CD14-positive monocyte (primary cell): Measurements from ENCODE around the gene GPSM3. TPM values are rescaled to one million over a fixed set of nuclear protein-coding genes. Genes with fewer than 3 reads are reported as not detected.

Experiments used
- DNase-seq, 3 donors: peaks; one replicate each; pipeline ENCODE4 v3.0.0-alpha.2; 2011 to 2022
- H2AFZ ChIP-seq: 2 replicates; pipeline ENCODE4 v1.6.0; 2012; ENCODE audit warnings: mild to moderate bottlenecking, low read depth, low read length, inconsistent platforms; ENCODE audit not compliant: insufficient read depth, poor library complexity, severe bottlenecking
- H3K27ac ChIP-seq, 2 donors: 1 replicate in 1 of 2; 2 replicates in 1 of 2; pipeline ENCODE4 v1.5.1; 2012 to 2013; ENCODE audit warnings: low read length in 2 of 2, control low read depth in 1 of 2, inconsistent platforms in 1 of 2, low read depth in 1 of 2, mild to moderate bottlenecking in 1 of 2
- H3K27me3 ChIP-seq, 2 donors: one replicate each; pipeline versions ENCODE4 v1.6.0 to v1.6.1; 2011 to 2013; ENCODE audit warnings: low read length in 2 of 2; ENCODE audit not compliant: control insufficient read depth in 2 of 2, insufficient read depth in 2 of 2
- H3K36me3 ChIP-seq, 2 donors: replicated peaks in 1 of 2; 1 replicate in 1 of 2; 2 replicates in 1 of 2; pipeline versions ENCODE4 v1.5.1 to v1.6.1; 2012 to 2013; ENCODE audit warnings: low read length in 2 of 2, control low read depth in 1 of 2, inconsistent platforms in 1 of 2, mild to moderate bottlenecking in 1 of 2; ENCODE audit not compliant: insufficient read depth in 2 of 2, control insufficient read depth in 1 of 2
- H3K4me1 ChIP-seq, 2 donors: 1 replicate in 1 of 2; 2 replicates in 1 of 2; pipeline versions ENCODE4 v1.5.1 to v1.6.1; 2012 to 2013; ENCODE audit warnings: low read length in 2 of 2, control low read depth in 1 of 2, inconsistent platforms in 1 of 2, mild to moderate bottlenecking in 1 of 2, moderate library complexity in 1 of 2; ENCODE audit not compliant: insufficient read depth in 2 of 2, control insufficient read depth in 1 of 2
- H3K4me2 ChIP-seq: replicated peaks from 2 replicates; pipeline ENCODE3; 2012; ENCODE audit warnings: low read length, moderate library complexity, mild to moderate bottlenecking; ENCODE audit not compliant: poor library complexity, severe bottlenecking; ENCODE audit errors: extremely low read depth
- H3K4me3 ChIP-seq, 3 experiments: fragments of 200-600 bp in 1 of 3; sonication (generic) in 1 of 3; replicated peaks in 1 of 3; 1 replicate in 2 of 3; 2 replicates in 1 of 3; pipeline ENCODE4 v1.5.1; 2011 to 2013; ENCODE audit warnings: low read length in 3 of 3, mild to moderate bottlenecking in 3 of 3, control low read depth in 2 of 3, low read depth in 2 of 3, inconsistent platforms in 1 of 3, moderate library complexity in 1 of 3
- H3K79me2 ChIP-seq: 2 replicates; pipeline ENCODE4 v1.6.0; 2012; ENCODE audit warnings: mild to moderate bottlenecking, control low read depth, inconsistent platforms, low read length, moderate library complexity; ENCODE audit not compliant: insufficient read depth
- H3K9ac ChIP-seq: 2 replicates; pipeline ENCODE4 v1.6.0; 2017; ENCODE audit warnings: low read length, mild to moderate bottlenecking; ENCODE audit not compliant: insufficient read depth, poor library complexity, severe bottlenecking
- H3K9me3 ChIP-seq, 2 donors: replicated peaks in 1 of 2; 1 replicate in 1 of 2; 2 replicates in 1 of 2; pipeline versions ENCODE4 v1.5.1 to v1.6.1; 2012 to 2013; ENCODE audit warnings: low read length in 2 of 2, control low read depth in 1 of 2; ENCODE audit not compliant: control insufficient read depth in 1 of 2, insufficient read depth in 1 of 2
- H4K20me1 ChIP-seq: 2 replicates; pipeline ENCODE4 v1.6.0; 2012; ENCODE audit warnings: mild to moderate bottlenecking, low read length, control low read depth, moderate library complexity; ENCODE audit not compliant: insufficient read depth
- H3K27ac Mint-ChIP-seq, 7 donors: one replicate each; pipeline ENCODE4 v1.8.0; 2020; ENCODE audit warnings: mild to moderate bottlenecking in 7 of 7, mixed read lengths in 7 of 7, moderate library complexity in 6 of 7, inconsistent platforms in 2 of 7
- H3K27me3 Mint-ChIP-seq, 3 donors: one replicate each; pipeline ENCODE4 v1.8.0; 2021 to 2022; ENCODE audit warnings: low read depth in 3 of 3, mild to moderate bottlenecking in 3 of 3, mixed read lengths in 3 of 3, moderate library complexity in 3 of 3, inconsistent platforms in 1 of 3
- H3K36me3 Mint-ChIP-seq, 2 donors: one replicate each; pipeline ENCODE4 v1.8.0; 2020; ENCODE audit warnings: mixed read lengths in 2 of 2, inconsistent platforms in 1 of 2, mild to moderate bottlenecking in 1 of 2
- H3K4me1 Mint-ChIP-seq: one replicate; pipeline ENCODE4 v1.8.0; 2020; ENCODE audit warnings: mild to moderate bottlenecking, mixed read lengths
- H3K4me3 Mint-ChIP-seq, 2 donors: one replicate each; pipeline ENCODE4 v1.8.0; 2020; ENCODE audit warnings: mild to moderate bottlenecking in 2 of 2, mixed read lengths in 2 of 2, moderate library complexity in 1 of 2
- H3K9me3 Mint-ChIP-seq, 7 donors: one replicate each; pipeline ENCODE4 v1.8.0; 2020 to 2022; ENCODE audit warnings: mixed read lengths in 7 of 7, mild to moderate bottlenecking in 6 of 7, moderate library complexity in 6 of 7, inconsistent platforms in 2 of 7
- CTCF ChIP-seq: fragments of 200-600 bp; IDR thresholded peaks from one replicate; pipeline ENCODE4 v1.8.0; 2022; ENCODE audit warnings: antibody characterized with exemption, mild to moderate bottlenecking
- WGBS: methylation state at CpG from one replicate; pipeline ENCODE4 v1.1.5; 2013; ENCODE audit warnings: missing lambda C conversion rate; ENCODE audit not compliant: insufficient coverage; 5-methylcytosine and 5-hydroxymethylcytosine counted together
- intact Hi-C, 2 donors: fragments of 100-400 bp; cut with micrococcal nuclease; formaldehyde crosslinking; loops; one replicate each; pipeline versions ENCODE4 v1.15.0 to v1.15.1; 2023
- polyA plus RNA-seq, 3 donors: library from polyadenylated mRNA; depleted of rRNA in 1 of 3; unstranded in 2 of 3; stranded (reverse) in 1 of 3; fragments of 300-500 nt in 2 of 3; fragments of >200 nt in 1 of 3; fragmentation: Illumina TruSeq in 2 of 3; gene quantifications; 1 replicate in 2 of 3; 2 replicates in 1 of 3; pipeline ENCODE4 v1.2.3, GENCODE V29; 2012 to 2021

The GPSM3 gene
- polyA plus RNA-seq, 3 donors = 86.1 to 340 (median 101) TPM

GRCh38 chr6:32210191-32210601 lies 17.8 kb upstream of the GPSM3 start:
- Mint-ChIP-seq H3K27me3 (peaks cover 10 to 15% (median 10%) of the 10 kb centered on the region in 3 donors), H3K36me3 (no peaks in the 10 kb centered on the region), H3K4me3 (no peak overlapping the region), H3K9me3 (peaks cover 0 to 4% (median 0%) of the 10 kb centered on the region in 7 donors), H3K27ac (no peak overlapping the region), H3K4me1 (peaks cover 4% of the 10 kb centered on the region)
- Histone ChIP-seq H3K4me1 (no peaks in the 10 kb centered on the region), H4K20me1 (no peaks in the 10 kb centered on the region), H3K79me2 (no peaks in the 10 kb centered on the region), H2AFZ (no peak overlapping the region), H3K36me3 (no peaks in the 10 kb centered on the region), H3K4me3 (no peak overlapping the region), H3K27me3 (no peaks in the 10 kb centered on the region), H3K9ac (no peak overlapping the region), H3K4me2 (no peak overlapping the region), H3K27ac (no peak overlapping the region), H3K9me3 (no peaks in the 10 kb centered on the region)
- WGBS = 94% methylated on average over 5 of the region's 5 CpGs
- DNase-seq = no peak
- TF ChIP-seq CTCF = no peak
- intact Hi-C loops = no loop called here

- intact Hi-C loops = no loop called here
- no CpG with 5 or more reads among the region's 1 CpG for WGBS
Measured at GRCh38 chr6:32208996-32209395, 16.6 kb upstream of the GPSM3 start.

More at GRCh38 chr6:32208996-32209395, 16.6 kb upstream of the GPSM3 start:
- peaks cover 0 to 6% (median 0%) of the 10 kb centered on the region in 7 donors for H3K9me3 Mint-ChIP-seq
- no peak overlapping the region for H3K4me3 Mint-ChIP-seq
- no peak for DNase-seq
- Histone ChIP-seq H3K9me3 (no peaks in the 10 kb centered on the region), H2AFZ (no peak overlapping the region), H3K9ac (no peak overlapping the region), H3K79me2 (no peaks in the 10 kb centered on the region), H3K27ac (no peak overlapping the region), H3K4me3 (no peak overlapping the region), H3K4me2 (no peak overlapping the region), H4K20me1 (no peaks in the 10 kb centered on the region), H3K36me3 (no peaks in the 10 kb centered on the region), H3K4me1 (no peaks in the 10 kb centered on the region), H3K27me3 (no peaks in the 10 kb centered on the region)
- no peak for TF ChIP-seq CTCF
- H3K4me1 Mint-ChIP-seq = peaks cover 2% of the 10 kb centered on the region
- H3K36me3 Mint-ChIP-seq = no peaks in the 10 kb centered on the region
- H3K27ac Mint-ChIP-seq = no peak overlapping the region
- peaks cover 10 to 14% (median 14%) of the 10 kb centered on the region in 3 donors for H3K27me3 Mint-ChIP-seq
